Loucy (cell line): ENCODE results near the gene ALG6.
"Not testable (repeated sequence)": the region's sequence is repeated elsewhere in the genome, so short reads cannot be mapped to it uniquely, and the experiment has no call there.

Experiments
- CTCF ChIP-seq: fragments of 200-600 bp; sonication (generic); conservative IDR thresholded peaks from 2 replicates; pipeline ENCODE4 v1.5.1; 2014; ENCODE audit warnings: mild to moderate bottlenecking, antibody characterized with exemption, low read length
- EZH2phosphoT487 ChIP-seq: fragments of 200-600 bp; IDR thresholded peaks from 2 replicates; pipeline ENCODE4 v1.6.1; 2018; ENCODE audit warnings: antibody characterized with exemption, mild to moderate bottlenecking, moderate library complexity, borderline replicate concordance

GRCh38 chr1:63468683-63469082, 101.3 kb downstream of the ALG6 start:
- not testable (repeated sequence) for TF ChIP-seq CTCF, EZH2phosphoT487
